LoVo (cell line): Measurements from ENCODE around the gene OLFML2A.
"Not testable (repeated sequence)": the region's sequence is repeated elsewhere in the genome, so short reads cannot be mapped to it uniquely, and the experiment has no call there.

Experiments used
- DNase-seq: peaks from one replicate; pipeline ENCODE4 v3.0.0-alpha.2; 2016; ENCODE audit warnings: low spot score

OLFML2A gene

GRCh38 chr9:124776954-124777648 lies at the start of gene OLFML2A:
Gene OLFML2A (plus strand): TSS chr9:124777133. CDS start chr9:124777271, 138 bp downstream.
- DNase-seq: peak; percentile 53

- no peak for DNase-seq
These were observed 46.2 kb upstream of the OLFML2A start for GRCh38 chr9:124730772-124731171.

- peak; percentile 76 for DNase-seq
These were observed 42.8 kb upstream of the OLFML2A start for GRCh38 chr9:124733964-124734740.

DNA sequence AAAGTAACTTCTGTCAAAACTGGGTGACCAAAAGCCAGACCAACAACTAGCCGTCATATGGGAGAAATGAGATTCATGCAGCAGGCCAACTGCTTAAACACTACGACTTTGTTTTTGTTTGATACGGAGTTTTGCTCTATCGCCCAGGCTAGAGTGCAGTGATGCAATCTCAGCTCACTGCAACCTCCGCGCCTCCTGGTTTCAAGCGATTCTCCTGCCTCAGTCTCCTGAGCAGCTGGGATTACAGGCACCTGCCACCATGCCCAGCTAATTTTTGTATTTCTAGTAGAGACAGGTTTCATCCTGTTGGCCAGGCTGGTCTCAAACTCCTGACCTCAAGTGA lies 42.2 kb upstream of the OLFML2A start:
- not testable (repeated sequence) for DNase-seq

DNA sequence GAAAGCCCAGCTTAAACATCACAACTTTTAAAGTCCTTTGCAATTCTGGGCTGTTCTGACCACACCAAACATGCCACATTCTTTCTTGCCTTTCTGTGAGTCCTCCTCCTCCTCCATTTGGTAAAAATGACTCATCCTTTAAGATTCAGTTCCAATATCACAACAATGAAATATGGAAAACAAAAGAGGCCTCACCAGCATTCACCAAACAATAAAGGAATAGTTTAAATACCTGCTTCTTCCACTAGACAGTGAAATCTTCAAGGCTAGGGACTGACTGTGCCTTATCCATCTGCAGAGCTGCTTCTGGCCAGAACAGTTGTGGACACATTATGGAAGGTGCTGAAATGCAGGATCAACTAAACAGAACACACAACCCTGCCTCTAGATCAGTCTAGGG lies 41.8 kb upstream of the OLFML2A start:
- DNase-seq: peak; percentile 46

GRCh38 chr9:124738075-124738474 lies 38.9 kb upstream of the OLFML2A start:
- DNase-seq: not testable (repeated sequence)

DNA sequence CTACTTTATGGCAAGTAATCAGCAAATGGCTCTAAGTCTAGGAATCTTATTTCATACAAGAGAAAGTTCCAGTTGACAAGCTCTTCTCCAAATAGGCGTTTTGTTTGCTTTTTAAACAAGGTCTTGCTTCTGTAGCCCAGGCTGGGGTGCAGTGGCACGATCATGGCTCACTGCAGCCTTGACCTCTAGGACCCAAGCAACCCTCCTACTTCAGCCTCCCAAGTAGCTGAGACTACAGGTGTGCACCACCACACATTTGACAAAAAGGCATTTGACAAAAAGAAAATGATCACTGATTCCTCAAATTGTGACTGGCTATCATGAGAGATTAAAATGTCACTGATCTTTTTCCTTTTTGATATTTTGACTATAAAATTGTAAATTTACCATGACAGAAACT lies 37.6 kb upstream of the OLFML2A start:
- no peak for DNase-seq

- DNase-seq: no peak
These were observed 35.8 kb upstream of the OLFML2A start for GRCh38 chr9:124741149-124741548.

DNA sequence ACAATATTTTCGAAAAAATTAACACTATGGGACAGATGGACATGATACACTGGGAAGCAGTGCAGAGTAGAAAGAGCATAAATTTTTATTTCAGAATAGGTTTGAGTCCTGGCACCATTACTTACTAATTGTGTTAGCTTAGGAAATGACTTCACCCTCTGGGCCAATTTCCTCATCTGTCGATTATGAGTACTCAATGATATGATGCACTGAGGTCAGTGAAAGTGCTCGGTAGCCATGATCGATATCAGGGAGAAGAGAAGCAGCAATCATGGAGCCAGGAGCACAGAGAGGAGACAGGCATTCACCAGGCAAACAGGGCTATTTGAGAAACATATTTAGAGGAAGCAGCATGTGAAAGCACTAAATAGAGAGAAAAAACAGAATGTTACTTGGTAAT lies 35.3 kb upstream of the OLFML2A start:
- DNase-seq: no peak

GRCh38 chr9:124742940-124743339 lies 34.0 kb upstream of the OLFML2A start:
- DNase-seq: no peak

DNA sequence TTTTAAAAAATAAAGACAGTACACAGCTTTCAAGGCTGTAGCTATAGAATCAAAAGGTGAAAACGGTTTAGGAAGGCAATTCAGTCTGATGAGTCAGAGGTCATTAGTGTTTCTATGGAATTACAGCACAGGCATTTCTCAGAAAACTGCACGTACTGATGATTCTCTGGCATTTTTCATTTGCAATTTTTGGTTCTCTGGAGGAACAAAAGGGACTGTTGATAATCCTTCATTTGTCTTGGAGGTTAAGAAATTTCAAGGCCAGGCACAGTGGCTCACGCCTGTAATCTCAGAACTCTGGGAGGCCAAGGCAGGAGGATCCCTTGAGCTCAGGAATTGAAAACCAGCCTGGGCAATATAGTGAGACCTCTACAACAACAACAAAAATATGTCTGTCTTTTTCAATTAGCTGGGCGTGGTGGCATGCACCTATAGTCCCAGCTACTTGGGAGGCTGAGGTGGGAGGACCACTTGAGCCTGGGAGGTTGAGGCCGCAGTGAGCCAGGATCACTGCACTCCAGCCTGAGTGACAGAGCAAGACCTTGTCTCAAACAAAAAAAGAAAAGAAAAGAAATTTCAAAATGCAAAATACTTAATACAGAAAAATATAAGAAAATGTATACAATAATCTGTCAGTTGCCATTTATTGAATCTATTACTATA lies 33.1 kb upstream of the OLFML2A start:
- DNase-seq: no peak

GRCh38 chr9:124747065-124747464 lies 29.9 kb upstream of the OLFML2A start:
- no peak for DNase-seq

DNA sequence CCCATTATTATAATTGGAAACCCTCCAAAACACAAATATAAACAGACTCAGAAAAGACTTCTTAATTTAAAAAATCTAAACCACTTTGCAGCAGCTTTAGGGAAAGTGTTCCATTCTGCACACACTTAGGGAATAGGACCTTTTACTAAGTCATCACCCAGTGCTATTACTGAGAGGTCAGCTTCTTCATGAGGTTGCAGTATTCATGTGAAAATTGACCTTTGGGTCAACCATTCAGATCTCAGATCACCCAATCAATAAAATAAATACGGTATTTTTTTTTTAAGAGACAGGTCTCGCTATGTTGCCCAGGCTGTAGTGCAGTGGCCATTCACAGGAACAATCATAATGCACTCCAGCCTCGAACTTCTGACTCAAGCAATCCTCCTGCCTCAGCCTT lies 27.6 kb upstream of the OLFML2A start:
- no peak for DNase-seq

DNA sequence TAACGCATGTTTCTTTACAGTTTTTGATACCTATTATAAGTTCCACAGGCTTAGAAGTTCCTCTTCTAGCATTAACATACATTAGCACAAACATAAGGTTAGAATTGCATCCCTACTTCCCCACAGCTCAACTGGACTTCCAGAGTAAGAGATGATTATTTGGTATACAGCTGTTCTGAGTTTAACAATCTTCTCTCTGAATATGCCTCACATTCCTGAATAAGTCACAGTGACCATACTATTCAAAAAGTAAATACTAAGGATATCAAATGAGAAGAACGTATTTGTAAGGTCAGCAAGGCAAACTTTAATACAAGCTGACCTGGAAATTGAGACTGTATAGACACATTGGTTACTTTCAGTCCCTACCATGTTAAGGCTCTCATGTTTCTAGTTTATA lies 27.2 kb upstream of the OLFML2A start:
- no peak for DNase-seq

- DNase-seq: no peak
These were observed 24.0 kb upstream of the OLFML2A start for GRCh38 chr9:124752967-124753366.

- DNase-seq: no peak
These were observed 22.6 kb upstream of the OLFML2A start for GRCh38 chr9:124754289-124754688.

DNA sequence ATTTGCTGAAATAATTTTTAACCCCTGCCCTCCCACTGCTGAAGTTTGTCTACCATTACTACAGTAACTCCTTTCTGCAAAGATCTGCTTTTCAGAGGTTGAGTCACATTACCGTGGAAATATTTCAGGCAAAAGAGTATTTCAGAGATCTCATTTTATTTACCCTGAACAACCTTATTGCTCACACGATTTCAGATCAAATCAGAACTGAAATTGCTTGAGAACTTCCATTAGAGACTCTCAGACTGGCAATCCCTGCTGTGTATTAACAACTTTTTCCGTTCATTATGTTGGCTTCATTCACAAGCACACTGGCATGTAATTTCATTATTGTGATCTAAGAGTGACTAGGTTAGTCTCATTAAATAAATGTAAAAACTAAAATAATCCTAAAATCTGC lies 21.9 kb upstream of the OLFML2A start:
- no peak for DNase-seq

DNA sequence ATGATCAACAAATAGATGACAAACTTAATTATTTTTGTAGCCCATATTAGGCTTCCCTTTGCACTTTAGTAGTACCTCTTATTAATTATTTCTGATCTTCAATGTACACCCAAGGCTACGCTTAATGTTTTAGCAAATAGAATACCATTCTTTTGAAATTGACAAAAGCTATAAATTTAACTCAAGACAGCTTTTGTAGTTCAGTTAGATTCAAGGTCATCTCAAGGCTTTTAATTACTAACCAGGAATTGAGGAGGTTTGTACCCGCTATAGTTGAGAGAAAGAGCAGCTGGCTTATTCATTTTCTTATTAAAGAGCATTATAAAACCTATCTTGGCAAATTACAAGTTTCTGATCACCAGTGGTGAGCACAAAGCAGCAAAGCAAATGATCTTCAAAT lies 20.9 kb upstream of the OLFML2A start:
- DNase-seq: no peak

DNA sequence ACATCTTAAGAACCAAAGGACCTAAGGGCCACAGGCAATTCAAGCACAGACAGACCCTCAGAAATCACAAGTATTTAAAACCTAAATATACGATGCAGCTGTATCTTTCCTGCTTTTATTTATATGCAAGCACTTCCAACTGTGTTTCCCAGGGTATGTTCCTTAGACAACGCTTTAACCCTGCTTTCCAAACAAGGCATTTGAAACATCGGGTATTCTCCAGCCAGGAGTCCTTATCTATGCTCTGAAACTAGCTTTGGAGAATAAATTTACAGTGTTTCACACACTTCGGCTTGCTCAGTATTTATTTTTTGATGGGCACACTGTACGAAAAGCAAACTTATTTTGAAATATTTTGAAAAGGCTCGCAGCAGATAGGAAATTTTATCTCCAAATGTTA lies 19.3 kb upstream of the OLFML2A start:
- DNase-seq: no peak

- DNase-seq: no peak
These were observed 18.9 kb upstream of the OLFML2A start for GRCh38 chr9:124758061-124758460.

DNA sequence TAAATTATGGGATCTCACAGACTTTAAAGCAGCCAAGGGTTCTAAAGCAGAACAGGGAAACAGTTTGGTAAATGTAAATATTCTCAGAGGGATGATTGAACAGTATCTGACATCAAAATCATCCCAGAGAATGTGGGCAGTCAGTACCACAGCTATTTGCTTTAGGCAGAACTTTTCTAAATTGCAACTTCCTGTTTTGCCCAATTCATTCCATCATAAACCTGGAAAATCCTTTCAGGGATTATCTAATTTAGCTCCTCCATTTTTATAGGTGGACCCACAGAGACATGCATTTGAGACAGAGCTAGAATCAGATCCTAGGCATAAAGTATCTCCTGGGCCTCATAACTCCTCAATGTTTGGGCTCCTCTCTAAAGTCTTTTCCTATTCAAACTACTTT lies 18.2 kb upstream of the OLFML2A start:
- no peak for DNase-seq

DNA sequence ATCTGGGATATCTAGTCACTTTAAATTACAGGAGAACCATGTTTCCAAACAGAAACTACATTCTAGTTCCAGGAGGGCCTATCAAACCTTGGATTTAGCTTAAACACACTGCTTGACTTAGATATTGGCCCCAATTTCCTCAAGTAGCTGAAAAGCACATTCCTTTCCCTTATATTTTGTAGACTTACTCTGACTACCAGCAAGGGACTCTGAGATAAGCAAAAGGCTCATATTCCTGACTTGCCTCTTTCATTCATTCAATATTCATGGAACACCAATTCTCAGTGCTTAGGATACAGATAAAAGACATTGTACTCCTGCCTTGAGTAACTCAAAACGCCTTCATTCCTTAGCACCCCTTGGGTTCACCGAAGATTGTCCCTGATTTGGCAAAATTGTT lies 17.6 kb upstream of the OLFML2A start:
- DNase-seq: no peak

DNA sequence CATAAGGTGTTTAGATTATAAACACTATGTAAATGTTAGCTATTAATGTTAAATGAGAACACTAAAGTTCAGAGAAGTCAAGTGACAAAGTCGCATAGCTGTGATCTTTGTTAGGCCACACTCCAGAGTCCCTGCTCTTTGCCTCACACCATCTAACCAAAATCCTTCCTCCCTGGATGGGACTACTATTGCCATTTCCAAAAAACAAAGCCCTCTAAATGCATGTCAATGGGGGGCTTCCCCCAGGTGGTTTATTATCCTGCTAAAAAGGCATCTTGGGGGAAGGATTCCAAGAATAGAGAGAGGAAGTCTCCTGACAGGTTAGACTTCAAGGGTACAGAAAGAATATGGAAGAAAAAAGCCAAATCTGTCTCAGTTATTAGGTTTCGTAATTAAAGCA lies 16.2 kb upstream of the OLFML2A start:
- no peak for DNase-seq
